NCI-H2029 (cell line): ENCODE results near the gene ALG8.
"Not testable (repeated sequence)": the region's sequence is repeated elsewhere in the genome, so short reads cannot be mapped to it uniquely, and the experiment has no call there.

Source experiments
- DNase-seq: peaks from one replicate; lab custom pipeline; 2025; lab: John Stamatoyannopoulos, UW

Gene ALG8

DNA sequence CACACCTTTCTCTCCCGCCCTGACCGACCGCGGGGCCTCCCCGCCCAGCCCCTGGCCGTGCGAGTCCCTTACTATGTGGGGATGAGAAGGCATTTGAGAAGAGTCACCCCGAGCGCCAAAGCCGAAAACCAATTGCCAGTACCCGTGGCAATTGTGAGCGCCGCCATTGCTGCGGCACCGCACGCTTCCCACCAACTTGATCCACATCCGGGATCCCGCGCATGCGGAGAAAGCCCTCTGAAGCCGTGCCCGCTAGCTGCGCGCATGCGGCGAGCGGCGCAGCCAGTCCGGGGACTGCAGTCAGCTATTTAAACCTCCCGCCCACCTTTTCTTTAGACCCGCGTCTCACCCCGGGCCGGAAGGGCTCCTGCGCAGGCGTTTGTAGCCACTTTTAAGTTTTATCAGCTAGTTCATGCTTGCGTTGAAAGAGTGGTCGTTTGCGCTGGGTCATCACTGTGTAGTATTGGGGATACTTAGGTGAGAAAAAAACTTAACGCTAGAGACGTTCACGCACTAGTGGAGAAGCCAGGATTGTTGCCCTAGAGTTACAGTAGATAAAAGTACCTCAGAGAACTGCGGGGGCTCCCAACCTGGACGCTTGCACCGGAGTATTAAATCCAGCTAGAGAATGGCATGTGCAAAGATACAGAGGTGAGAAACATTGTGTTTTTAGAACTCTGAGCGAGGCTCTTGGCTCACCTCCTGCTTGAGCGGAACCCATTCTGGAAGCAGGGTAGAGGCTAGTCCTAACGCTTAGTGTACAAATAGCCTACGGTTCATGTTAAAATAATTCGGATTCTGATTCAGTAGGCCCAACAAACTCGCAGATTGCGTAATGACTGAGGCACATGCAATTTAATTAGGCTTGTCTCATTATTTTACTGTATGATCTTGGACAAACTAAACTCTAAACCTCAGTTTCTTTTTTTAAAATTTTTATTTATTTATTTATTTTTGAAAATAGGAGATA is at the start of gene ALG8:
Gene ALG8, minus strand, starts transcription at position 205 of the 970 bp plus-strand sequence. Its CDS starts 38 bp downstream, at position 167.
- peak; percentile 92 for DNase-seq

- peak; percentile 95 for DNase-seq
Measured at GRCh38 chr11:78188286-78189173, 49.1 kb upstream of the ALG8 start, which contains the start of the genes KCTD21 and USP35. KCTD21 (minus strand) TSS chr11:78188626; CDS start chr11:78174554, 14,072 bp downstream. USP35 (plus strand) TSS chr11:78188919; CDS start chr11:78196246, 7,327 bp downstream.

DNA sequence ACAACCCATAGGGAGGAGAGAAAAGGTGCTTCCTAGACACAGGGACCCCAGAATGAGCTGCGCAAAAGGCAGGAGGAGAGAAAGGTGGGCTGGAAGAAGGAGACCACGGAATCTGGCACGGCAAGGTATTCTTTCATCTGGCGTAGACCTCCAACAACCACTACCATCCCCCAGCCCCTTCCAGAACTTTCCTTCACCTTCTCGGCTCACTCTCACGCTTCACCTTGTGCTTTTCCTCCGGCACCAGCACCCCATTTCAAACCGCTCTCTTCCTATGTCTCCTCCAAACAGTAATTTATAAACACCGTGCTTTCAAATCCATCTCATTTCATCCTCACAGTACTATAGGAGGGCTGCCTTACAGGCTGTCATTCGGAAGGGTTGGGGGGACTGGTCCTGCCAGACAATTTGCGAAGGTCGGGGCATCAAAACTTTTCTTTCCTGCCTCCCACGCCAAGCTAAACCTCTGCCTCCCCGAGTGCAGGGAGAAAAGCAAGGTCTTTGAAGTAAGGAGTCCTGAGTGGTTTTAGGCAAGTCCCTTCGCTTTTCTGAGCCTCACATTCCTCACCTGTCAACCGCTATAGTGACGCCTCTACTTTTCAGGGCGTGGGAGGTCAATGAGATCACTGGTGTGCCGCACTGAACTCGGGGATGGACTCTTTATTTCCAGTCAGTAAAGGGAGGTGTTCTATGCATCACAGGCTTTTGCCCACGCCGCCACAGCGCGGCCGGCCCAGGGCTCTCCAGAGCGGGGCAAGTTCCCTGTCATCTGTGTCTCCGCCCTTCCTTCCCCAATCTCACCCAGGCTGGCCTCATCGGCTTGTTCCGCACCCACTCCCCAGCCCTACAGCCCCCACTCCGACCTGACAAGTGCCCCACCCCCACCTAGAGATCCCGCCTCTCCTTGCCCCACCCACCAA is 48.2 kb upstream of the ALG8 start:
- no peak for DNase-seq

DNA sequence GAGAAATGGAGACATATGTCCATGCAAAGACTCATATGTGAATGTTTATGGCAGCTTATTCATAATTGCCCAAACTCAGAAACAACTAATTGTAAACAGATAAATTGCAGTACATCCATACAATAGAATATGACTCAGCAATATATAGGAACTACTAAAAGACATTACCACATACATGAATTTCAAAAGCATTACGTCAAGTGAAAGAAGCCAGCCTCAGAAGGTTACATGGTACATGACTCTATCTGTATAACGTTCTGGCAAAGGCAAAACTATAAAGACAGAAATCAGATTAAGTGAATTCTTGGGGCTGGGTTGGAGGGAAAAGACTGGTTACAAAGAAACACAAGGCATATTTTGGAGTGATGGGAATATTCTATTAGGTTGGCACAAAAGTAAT is 41.8 kb upstream of the ALG8 start:
- no peak for DNase-seq

GRCh38 chr11:78180751-78181150 is 41.3 kb upstream of the ALG8 start:
- no peak for DNase-seq

- DNase-seq = no peak
Measured at GRCh38 chr11:78179459-78180071, 40.1 kb upstream of the ALG8 start.

DNA sequence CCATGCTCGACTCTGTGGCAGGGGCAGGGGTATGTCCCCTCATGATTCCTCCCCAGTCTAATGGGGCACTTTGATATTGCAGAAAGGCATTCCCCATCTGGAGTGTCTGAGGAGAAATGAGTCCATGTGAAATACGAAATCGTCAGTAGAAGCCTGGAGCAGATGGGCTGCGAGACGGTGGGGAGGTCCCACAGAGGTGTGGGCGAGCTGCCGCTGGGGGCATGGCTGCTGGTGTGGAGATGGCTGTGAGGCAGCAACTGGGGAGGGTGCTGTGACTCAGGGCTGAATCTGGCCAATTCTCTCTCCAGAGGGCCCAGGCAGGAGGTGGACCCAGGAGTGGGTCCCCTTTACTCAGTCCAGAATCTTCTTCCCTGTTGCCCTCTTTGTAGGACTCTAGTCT is 37.8 kb upstream of the ALG8 start:
- DNase-seq = no peak

- DNase-seq = no peak
Measured at GRCh38 chr11:78176605-78177141, 37.2 kb upstream of the ALG8 start.

DNA sequence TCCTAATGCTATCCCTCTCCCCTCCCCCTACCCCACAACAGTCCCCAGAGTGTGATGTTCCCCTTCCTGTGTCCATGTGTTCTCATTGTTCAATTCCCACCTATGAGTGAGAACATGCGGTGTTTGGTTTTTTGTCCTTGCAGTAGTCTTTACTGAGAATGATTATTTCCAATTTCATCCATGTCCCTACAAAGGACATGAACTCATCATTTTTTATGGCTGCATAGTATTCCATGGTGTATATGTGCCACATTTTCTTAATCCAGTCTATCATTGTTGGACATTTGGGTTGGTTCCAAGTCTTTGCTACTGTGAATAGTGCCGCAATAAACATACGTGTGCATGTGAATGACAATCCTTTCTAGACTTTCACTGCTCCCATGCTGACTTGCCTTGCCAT is 36.4 kb upstream of the ALG8 start:
- not testable (repeated sequence) for DNase-seq

DNA sequence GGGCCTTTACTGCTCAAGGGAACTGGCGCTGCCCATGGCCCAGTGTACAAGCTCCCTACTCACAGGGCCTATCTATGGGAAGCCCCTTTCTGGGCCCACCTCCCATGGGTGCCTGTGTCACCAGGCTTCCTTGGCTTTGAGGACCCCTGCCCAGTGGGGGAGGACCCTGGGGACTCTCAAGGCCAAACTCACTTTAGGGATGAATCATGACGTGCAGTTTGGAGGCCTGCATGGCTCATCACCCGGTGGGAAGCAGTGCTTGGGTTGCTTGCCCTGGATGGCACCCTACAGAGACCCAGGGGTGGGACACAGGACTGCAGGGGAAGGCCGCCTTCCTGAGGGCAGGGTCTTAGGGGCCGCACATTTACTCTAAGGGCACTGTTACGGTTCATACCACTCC is 32.5 kb upstream of the ALG8 start:
- no peak for DNase-seq

- DNase-seq = no peak
Measured at GRCh38 chr11:78170874-78171549, 31.6 kb upstream of the ALG8 start.

DNA sequence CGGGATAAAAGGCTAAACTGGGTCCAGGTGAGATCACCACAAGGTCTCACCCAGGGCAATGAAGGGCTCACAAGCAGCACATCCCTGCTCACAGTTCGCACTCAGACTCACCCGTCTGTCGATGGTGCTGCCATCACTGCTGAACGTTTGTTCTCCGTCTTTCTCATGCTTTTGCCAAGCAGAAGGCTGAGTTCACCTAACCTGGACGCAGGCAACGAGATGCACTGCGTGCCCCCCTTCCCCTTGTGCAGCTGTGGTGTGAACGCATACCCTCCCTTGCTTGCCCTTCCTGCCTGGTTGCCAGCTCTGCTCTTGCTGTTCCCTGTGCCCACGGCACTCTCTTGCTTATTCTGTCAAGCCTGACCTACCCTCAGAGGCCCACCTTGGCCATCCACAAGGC is 31.0 kb upstream of the ALG8 start:
- no peak for DNase-seq

- DNase-seq = no peak
Measured at GRCh38 chr11:78168539-78169477, 29.4 kb upstream of the ALG8 start.

- DNase-seq = no peak
Measured at GRCh38 chr11:78166855-78167469, 27.5 kb upstream of the ALG8 start.

DNA sequence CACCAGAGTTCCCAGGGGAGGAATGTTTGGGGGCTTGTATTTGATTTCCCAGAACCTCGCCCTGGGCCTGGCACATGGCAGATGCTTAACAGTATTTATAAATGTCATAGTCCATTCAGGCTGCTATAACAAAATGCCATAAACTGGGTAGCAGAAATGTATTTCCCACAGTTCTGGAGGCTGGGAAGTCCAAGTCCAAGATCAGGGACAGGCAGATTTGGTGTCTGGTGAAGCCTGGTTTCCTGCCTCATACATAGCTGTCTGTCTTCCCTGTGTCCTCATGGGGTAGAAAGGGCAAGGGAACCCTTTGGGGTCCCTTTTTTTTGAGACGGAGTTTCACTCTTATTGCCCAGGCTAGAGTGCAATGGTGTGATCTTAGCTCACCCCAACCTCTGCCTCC is 25.0 kb upstream of the ALG8 start:
- no peak for DNase-seq

GRCh38 chr11:78163828-78164227 is 24.4 kb upstream of the ALG8 start:
- no peak for DNase-seq

DNA sequence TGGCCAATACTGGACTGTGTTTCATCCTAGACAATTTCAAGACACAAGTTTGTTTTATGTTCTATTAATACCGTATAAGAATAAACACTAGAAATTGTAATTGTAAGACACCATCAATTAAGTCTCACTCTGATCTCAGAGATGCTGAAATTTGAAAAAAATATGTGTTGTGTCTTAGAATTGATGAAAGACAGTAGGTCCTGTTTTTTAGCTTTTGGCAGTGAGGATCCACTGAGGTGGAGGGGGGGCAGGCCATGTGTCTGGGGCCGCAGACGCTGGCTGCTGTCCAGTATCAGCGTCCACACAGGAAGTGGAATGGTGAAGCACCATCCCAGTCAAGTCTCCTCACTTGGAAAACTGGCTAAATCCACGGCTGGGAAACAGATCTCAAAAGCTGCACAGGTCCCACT is 22.5 kb upstream of the ALG8 start:
- DNase-seq = no peak

DNA sequence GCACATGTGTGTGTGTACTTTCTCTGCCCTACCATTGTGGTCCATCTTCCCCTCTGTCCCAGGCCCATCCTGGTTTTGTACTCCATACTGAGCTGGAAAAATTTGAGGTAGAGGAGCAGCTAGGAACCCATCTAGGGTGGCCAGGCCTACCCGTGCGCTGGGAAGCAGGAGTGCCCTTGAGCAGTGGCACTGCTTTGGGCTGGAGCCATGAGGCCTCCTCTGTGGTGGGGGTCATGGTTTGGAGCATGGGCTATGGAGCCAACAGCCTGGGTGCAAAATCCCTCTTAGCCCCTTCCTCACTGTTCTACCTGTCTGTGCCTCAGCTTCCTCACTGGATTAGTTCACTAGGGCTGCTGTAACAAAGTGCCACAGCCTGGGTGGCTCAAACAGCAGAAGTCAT is 21.9 kb upstream of the ALG8 start:
- no peak for DNase-seq

- no peak for DNase-seq
Measured at GRCh38 chr11:78160557-78160956, 21.1 kb upstream of the ALG8 start.
